T-helper 1 cell (primary cell): Measurements from ENCODE around the gene RIPK3.

Source experiments
- DNase-seq, 5 donors: peaks; one replicate each; pipeline ENCODE4 v3.0.0-alpha.2; 2012 to 2020

Gene RIPK3

DNA sequence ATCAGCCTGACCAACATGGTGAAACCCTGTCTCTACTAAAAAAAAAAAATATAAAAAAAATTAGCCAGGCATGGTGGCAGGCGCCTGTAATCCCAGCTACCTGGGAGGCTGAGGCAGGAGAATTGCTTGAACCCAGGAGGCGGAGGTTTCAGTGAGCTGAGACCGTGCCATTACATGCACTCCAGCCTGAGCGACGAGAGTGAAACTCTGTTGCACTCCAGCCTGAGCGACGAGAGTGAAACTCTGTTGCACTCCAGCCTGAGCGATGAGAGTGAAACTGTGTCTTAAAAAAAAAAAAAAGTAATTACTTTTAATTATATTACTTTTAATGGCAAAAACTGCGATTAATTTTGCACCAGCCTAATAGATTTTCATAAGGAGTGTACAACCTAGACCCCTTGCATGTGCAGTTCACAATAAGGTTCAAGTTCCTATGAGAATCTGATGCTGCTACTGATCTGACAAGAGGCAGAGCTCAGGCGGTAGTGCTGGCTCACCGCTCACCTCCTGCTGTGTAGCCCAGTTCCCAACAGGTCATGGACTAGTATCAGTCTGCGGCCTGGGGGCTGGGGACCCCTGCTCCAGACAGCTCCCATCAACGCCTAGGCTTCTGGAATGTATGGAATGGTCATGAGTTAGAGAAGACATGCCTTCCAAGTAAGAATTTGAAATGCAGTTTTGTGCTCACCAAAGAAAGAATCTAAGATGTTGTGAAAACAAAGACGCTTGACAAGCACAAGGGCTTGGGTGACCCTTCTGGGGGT, 18.4 kb downstream of the RIPK3 start:
- DNase-seq: no peak

DNA sequence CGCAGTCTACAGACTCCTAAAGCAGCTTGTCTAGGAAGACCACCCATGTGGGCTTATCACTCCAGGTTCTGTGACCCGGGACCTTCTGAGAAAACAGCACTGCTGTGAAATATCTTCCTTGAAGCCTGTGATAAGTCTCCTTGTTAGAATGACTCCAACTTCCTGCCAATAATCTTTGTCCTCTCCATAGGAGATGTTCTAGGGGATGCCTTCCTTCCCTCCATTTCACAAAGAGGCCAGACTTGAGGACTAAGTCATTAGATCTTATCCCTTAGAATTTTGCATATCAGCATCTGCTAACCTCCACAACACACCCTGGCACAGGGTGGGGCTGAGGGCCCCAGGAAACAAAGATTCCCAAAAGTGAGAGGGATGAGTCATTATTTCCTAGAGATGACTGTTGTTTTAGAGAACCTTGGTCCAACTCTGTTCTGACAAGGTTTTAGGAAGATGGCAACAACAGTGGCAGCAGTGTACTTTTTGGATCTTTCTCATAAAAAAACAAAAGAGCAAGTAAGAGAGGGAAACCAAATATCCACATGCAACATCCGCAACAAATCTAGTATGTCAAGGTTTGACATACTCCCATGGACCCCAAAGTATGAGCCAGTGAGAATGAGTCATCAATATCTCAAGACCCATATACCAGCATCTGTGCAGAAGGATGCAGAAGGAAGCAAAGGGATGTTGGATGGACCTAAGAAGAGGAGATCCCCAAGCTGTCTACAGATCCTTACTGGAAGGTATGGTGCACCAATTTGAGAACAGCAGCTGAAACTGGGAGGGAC, 22.5 kb downstream of the RIPK3 start:
- no peak for DNase-seq

DNA sequence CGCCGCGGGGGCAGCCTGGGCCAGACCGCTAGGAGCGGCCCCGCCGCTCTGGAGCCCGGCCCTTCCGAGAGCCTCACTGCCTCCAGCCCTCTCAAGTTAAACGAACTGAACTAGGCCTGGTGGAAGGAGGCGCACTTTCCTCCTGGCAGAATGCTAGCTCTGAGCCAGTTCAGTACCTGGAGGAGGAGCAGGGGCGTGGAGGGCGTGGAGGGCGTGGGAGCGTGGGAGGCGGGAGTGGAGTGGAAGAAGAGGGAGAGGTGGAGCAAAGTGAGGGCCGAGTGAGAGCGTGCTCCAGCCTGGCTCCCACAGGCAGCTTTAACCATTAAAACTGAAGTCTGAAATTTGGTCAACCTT, 23.2 kb downstream of the RIPK3 start:
- DNase-seq: no peak

DNA sequence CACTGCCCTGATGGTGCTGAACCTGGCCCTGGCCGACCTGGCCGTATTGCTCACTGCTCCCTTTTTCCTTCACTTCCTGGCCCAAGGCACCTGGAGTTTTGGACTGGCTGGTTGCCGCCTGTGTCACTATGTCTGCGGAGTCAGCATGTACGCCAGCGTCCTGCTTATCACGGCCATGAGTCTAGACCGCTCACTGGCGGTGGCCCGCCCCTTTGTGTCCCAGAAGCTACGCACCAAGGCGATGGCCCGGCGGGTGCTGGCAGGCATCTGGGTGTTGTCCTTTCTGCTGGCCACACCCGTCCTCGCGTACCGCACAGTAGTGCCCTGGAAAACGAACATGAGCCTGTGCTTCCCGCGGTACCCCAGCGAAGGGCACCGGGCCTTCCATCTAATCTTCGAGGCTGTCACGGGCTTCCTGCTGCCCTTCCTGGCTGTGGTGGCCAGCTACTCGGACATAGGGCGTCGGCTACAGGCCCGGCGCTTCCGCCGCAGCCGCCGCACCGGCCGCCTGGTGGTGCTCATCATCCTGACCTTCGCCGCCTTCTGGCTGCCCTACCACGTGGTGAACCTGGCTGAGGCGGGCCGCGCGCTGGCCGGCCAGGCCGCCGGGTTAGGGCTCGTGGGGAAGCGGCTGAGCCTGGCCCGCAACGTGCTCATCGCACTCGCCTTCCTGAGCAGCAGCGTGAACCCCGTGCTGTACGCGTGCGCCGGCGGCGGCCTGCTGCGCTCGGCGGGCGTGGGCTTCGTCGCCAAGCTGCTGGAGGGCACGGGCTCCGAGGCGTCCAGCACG, 23.8 kb downstream of the RIPK3 start:
- DNase-seq: no peak

DNA sequence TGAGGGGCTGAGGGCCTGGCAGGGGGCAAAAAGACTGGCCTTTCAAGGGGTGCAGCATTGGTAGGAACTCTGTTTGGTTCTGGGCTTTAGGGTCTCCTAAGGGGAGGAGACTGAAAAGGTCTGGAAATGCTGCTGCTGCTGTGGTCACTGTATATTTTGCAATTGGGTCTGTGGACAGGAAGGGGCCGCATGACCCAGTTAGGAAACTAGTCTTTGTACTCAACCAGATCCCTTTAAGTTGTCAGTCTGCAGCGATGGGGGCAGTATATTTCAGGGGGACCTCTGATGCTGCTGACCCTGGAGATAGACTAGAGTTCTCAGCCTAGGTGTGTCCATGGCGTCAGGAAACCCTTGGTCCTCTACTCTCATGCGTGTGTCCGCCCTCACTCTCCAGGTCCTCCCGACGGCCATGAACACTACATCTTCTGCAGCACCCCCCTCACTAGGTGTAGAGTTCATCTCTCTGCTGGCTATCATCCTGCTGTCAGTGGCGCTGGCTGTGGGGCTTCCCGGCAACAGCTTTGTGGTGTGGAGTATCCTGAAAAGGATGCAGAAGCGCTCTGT, 24.5 kb downstream of the RIPK3 start:
- no peak for DNase-seq

GRCh38 chr14:24314377-24315193, 25.2 kb downstream of the RIPK3 start:
- DNase-seq: no peak

- no peak for DNase-seq
These were observed 25.9 kb downstream of the RIPK3 start for GRCh38 chr14:24313913-24314312.

DNA sequence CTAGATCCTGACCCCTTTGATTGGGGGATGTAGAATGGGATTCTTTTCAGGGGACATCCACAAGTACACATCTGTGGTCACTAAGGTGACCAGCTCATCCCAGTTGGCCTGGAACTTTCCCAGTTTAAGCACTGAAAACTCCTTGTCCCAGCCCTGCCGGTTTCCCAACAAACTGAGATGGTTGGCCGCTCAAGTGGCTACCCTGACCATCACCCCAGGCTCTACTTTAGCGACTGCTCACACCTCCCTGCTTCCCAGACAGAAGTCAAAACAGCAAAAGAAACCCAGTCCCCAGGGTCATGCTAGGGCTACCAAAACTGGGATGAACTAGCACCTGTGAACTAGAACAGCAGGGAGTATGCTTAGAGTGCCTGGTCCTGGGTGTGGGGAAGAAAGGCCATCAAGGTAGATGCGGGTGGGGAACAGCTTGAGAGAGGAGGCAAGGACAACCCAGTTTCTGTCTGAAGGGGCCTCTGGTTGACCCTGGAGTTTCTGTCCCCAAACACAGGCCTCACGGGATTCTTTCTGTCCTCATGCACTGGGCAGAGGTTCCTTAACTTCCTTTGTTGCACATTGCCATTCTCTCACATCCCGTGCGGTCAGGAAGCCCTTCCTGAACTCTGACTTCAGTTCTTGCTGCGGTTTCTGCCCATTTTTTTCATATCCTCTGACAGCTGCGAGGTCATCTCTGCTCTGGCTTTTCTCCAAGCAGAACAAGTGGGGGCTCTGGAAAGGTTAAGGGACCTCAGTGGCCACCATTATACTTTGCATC, 26.9 kb downstream of the RIPK3 start:
- peak in 1 of 5 donors; percentile 81 for DNase-seq

DNA sequence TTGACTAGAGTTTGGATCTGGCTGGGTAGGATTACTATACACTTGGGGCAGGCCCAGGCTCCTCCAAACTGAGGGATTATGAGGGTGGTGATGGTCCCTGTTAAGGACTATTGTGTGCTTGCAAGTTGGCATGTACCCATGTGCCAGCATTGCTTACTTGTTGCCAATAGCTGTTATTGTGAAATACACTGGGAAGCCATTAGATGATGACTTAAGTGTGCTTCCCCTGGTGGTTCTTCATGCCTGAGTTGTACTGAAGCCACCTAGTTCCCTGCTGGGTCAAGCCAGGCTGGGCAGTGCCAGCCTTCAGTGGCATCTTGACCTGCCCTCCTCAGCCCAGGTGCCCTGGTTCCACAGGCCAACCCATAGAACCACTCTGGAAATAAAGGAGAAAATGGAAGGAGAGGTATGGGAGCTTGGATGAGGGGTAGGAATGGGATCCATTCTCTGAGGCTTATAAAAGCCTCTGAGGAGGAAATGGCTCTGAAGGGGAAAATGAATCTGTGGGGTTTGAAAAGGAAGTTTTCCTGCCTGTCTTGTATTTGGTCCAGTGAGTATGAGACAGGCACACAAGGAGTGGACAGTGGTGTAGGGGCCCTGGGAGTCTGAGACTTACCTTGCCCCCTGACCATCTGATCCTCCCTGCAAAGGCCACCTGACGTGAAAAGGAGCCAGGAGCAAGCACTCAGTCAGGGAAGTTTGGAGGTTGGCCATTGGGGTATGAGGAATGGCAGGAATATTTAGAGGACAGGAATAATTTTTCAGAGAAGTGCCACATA, 27.8 kb downstream of the RIPK3 start:
- DNase-seq: peak in 1 of 5 donors; percentile 42

DNA sequence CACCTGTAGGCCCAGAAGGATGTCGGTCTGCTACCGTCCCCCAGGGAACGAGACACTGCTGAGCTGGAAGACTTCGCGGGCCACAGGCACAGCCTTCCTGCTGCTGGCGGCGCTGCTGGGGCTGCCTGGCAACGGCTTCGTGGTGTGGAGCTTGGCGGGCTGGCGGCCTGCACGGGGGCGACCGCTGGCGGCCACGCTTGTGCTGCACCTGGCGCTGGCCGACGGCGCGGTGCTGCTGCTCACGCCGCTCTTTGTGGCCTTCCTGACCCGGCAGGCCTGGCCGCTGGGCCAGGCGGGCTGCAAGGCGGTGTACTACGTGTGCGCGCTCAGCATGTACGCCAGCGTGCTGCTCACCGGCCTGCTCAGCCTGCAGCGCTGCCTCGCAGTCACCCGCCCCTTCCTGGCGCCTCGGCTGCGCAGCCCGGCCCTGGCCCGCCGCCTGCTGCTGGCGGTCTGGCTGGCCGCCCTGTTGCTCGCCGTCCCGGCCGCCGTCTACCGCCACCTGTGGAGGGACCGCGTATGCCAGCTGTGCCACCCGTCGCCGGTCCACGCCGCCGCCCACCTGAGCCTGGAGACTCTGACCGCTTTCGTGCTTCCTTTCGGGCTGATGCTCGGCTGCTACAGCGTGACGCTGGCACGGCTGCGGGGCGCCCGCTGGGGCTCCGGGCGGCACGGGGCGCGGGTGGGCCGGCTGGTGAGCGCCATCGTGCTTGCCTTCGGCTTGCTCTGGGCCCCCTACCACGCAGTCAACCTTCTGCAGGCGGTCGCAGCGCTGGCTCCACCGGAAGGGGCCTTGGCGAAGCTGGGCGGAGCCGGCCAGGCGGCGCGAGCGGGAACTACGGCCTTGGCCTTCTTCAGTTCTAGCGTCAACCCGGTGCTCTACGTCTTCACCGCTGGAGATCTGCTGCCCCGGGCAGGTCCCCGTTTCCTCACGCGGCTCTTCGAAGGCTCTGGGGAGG, 28.9 kb downstream of the RIPK3 start, which contains the start of gene LTB4R:
Gene LTB4R (plus strand): TSS at position 857 of the 959 bp plus-strand sequence. CDS start 4,150 bp downstream, outside the sequence.
- peak; percentile 48 to 82 (median 61) for DNase-seq

DNA sequence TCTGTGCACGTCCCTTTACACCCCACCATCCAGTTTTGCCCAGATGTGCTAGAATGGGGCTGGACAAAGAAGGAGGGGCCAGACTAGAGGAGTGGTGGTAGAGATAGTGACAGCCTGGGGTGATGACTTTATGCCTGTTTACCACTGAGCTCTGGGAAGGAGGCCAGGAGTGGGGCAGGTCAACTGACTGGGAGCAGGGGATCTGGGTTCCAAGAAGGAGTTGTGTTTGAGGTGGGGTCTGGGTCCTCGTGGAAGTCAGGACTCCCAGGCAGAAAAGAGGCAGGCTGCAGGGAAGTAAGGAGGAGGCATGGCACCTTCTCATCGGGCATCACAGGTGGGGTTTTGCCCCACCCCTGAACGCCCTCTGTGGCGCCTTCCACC, 29.5 kb downstream of the RIPK3 start:
- no peak for DNase-seq

- no peak for DNase-seq
These were observed 30.1 kb downstream of the RIPK3 start, which contains the start of gene LTB4R2 for GRCh38 chr14:24309538-24310264. Gene LTB4R2, plus strand, starts transcription at chr14:24310140. Its CDS starts 525 bp downstream, at chr14:24310665.

DNA sequence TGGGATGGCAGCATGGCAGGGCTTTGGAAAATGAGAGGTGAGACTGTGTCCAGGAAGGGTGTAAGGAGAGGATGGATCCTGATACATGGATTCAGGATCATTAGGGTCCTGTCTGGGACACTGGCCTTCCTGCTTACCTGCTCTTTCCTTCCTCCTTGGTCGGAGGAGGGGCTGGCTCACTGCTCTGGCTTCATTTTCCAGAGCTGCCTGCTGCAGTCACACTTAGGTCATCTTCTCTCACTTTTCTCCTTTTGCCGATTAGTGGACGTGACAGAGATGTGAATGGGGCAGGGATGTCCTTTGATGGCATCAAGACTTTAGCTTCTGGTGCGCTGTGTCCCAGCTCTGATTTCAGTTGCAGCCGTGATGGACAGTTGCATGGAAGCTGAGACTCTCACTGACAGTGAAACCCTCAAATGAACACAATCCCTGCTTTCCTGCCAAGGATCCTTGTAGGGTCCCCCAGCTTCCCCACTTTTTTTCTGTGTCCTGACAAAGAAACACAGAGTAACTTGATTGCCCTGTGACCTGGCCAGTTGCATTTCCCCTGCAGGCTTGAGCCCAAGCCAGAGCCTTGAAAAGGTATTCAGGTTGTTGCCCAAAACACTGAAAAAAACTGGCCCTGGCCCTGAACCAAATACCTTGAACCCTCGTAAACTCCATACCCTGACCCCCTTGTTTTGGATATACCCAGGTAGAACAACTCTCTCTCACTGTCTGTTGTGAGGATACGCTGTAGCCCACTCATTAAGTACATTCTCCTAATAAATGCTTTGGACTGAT, 31.3 kb downstream of the RIPK3 start:
- no peak for DNase-seq

GRCh38 chr14:24307575-24308341, 32.0 kb downstream of the RIPK3 start, which contains the start of gene CIDEB:
Gene CIDEB, minus strand, starts transcription at chr14:24307977. Its CDS starts 119 bp downstream, at chr14:24307858.
- peak in 4 of 5 donors; percentile 37 to 50 (median 42) for DNase-seq

DNA sequence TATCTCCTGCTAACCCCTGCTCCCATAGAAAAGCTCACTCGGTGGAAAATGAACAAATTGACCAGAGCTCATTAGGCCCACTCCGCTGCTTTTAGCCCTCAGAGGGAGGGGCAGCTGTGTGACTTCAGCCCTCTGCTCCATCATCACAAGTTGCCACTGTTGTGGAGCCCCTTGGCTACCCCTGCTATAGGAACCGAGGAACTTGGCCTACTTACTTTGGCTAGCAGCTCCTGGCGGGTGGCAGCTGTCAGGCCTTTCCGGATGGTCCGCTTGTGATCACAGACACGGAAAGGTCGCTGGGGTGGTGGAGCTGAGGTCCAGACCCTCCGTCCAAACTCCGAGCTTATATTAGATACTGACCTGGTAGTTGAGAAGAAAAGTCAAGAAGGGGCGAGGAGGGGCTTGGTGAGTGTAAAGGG, 32.6 kb downstream of the RIPK3 start:
- no peak for DNase-seq

DNA sequence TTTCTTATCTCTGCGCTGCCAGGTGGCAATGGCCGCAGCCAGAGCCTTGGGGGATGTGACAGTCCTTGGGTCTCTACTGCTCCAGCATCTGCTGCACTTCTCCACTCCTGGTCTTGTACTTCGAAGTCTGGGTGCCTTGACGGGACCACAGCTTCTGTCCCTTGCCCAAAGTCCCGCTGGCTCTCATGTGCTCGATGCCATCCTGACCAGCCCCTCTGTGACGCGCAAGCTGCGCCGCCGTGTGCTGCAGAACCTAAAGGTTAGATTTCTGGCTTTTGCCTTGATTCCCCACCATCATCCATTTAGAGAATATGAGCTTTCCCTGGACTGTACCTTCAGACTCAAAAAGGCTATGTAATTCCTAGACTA, 35.8 kb downstream of the RIPK3 start:
- DNase-seq: no peak
